ENCODE measurements around the gene PPID. TPM values are rescaled to one million over a fixed set of nuclear protein-coding genes. Genes with fewer than 3 reads are reported as not detected.

Gene PPID
- total and polyA plus RNA-seq, 2 of the 13 experiments (the other 11 are each of a cell fraction or from before 2014, with no cell fraction given): 15.4 to 63.4 TPM

DNA sequence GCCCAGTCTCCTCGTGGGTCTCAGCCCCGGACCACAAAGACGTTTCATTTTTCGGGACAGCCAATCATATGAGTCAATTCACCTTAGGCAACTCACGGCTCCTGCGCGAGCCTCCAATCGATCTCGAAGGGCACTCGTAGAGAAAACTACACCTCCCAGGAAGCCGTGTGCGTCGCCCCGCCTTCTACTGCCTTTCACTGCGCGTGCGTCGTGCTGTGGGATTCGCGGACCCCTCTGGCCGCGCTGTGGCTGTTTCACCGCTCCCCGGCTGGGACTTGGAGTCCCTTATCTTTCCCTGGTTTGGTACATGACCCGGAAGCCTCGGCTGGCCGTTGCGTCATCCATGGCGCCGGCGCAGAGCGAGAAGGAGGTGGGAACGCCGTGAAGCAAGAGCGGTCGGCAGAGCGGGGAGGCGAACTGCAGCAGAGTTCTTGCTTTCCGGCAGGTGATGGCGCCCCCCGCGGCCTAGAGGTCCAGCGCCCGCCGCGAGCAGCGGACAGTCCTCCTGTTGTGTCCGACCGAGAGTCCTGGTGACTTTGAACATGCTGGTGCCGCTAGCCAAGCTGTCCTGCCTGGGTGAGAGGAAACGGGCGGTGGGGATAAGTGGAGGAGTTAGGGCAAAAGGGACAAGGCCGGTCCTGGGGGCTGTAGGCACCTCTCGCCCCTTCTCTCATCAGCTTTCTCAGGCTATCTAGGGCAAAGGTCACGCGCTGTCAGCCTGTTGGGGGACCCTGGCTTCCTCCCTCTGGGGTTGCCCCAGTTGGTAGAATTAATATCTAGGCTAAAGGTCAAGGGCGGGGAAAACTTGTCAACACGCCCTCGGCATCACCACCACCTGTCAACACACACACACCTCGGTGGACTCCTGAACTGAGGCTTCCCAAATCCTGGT lies 51.0 kb downstream of the PPID start, which contains the start of gene ETFDH (continued):
- no peak for TF ChIP-seq ZBTB7A (CRISPR knock-in tag; IDR thresholded peaks at IDR 0.05)
- TF ChIP-seq ZNF891 (CRISPR knock-in tag; IDR thresholded peaks at IDR 0.05): peak; percentile 80
- TF ChIP-seq SNAI1 (CRISPR knock-in tag; IDR thresholded peaks at IDR 0.05; ENCODE audit: borderline replicate concordance): peak; percentile 68; the same call in 1 of the 2 replicates

DNA sequence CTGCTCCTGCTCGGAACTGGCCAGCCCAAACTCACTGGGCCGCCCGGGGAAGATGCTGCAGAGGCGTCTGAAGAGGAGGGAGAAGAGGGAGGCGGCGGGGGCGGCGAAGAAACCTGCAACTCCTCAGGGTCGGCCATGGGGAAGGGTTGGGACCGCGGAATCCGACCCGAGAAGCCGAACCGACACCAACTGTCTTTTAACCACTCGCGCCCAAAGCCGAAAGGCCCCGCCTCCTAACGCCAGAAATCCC lies 51.6 kb downstream of the PPID start, which contains the start of gene C4orf46:
C4orf46 (minus strand) TSS at position 223 of the 250 bp plus-strand sequence; CDS start at position 137, 86 bp downstream.
- ATAC-seq: no peak
- Histone ChIP-seq H3K9ac (ENCODE audit: insufficient read depth, low read depth, low read length) (peak within 1 kb of the TSS; percentile 70), H3K4me3 (replicated peaks in 1 of 3; ENCODE audit: insufficient read depth in 1 of 3, low read depth in 2 of 3, low read length in 3 of 3) (peak within 1 kb of the TSS; percentile 80 to 90 (median 83)), H3K4me1 (ENCODE audit: insufficient read depth, low read length) (peaks cover 28% of the 10 kb centered on the region), H3K79me2 (ENCODE audit: insufficient read depth, low read length) (peaks cover 26% of the 10 kb centered on the region), H2AFZ (ENCODE audit: low read length) (peak within 1 kb of the TSS; percentile 32), H3K9me3 (ENCODE audit: low read length) (no peaks in the 10 kb centered on the region), H3K27ac (ENCODE audit: extremely low read length, insufficient read depth, low read length) (peak within 1 kb of the TSS; percentile 90), H3K4me2 (ENCODE audit: low read depth, low read length) (peak within 1 kb of the TSS; percentile 86), H3K27me3 (ENCODE audit: control insufficient read depth in 1 of 2, insufficient read depth in 2 of 2, low read length in 2 of 2) (no peaks in the 10 kb centered on the region), H4K20me1 (ENCODE audit: insufficient read depth, low read length) (no peaks in the 10 kb centered on the region), H3K36me3 (replicated peaks in 1 of 2; ENCODE audit: control insufficient read depth in 1 of 2, insufficient read depth in 2 of 2, low read length in 2 of 2) (no peaks in the 10 kb centered on the region)
- BruUV-seq (replicated peaks): no TSS peak
- in situ Hi-C loops (cut with HindIII; ENCODE audit: extremely low pct_ligation_motif_present, low pct_unique_long_range_greater_than_20kb) (no loop called here), intact Hi-C loops (cut with micrococcal nuclease; ENCODE audit: unreplicated experiment) (loop anchor here (2.0 to 5.0 kb wide), 2 partner anchors 97 to 176 kb away; partner anchors contain the start of gene FNIP2)
- POLR2A ChIA-PET: no interaction called here
- DNase-seq (ENCODE audit: low spot score): no peak
- FAIRE-seq: no peak
- CTCF ChIA-PET (ENCODE audit: low intra/inter-chr PET ratio, low total read pairs): no interaction called here
- WGBS (ENCODE audit: low lambda C conversion rate): 10% methylated on average over 4 of the region's 20 CpGs
- TF ChIP-seq ZC3H13 (CRISPR knock-in tag; IDR thresholded peaks at IDR 0.05) (no peak), ZNF343 (CRISPR knock-in tag; IDR thresholded peaks at IDR 0.05) (peak; percentile 54; the same call in 1 of the 2 replicates), GLI4 (CRISPR knock-in tag; IDR thresholded peaks at IDR 0.05; ENCODE audit: borderline replicate concordance) (no peak), ZBTB42 (CRISPR knock-in tag; IDR thresholded peaks at IDR 0.05) (no peak), ZNF660 (CRISPR knock-in tag; IDR thresholded peaks at IDR 0.05; ENCODE audit: borderline replicate concordance, low read depth) (no peak), ZNF772 (CRISPR knock-in tag; IDR thresholded peaks at IDR 0.05) (0 out of 2 replicates have a peak, but pooled peaks have one; percentile 40), ELF3 (CRISPR knock-in tag; IDR thresholded peaks at IDR 0.05) (no peak), HOXD1 (CRISPR knock-in tag; IDR thresholded peaks at IDR 0.05) (no peak; the same call in 1 of the 2 replicates), ETV6 (CRISPR knock-in tag; conservative IDR thresholded peaks at IDR 0.05) (no peak), RARG (CRISPR knock-in tag; IDR thresholded peaks at IDR 0.05; ENCODE audit: low read depth) (no peak), HNF4A (CRISPR knock-in tag; IDR thresholded peaks at IDR 0.05) (no peak), SPEN (CRISPR knock-in tag; IDR thresholded peaks at IDR 0.05; ENCODE audit: low read depth) (no peak), ZNF274 (CRISPR knock-in tag; IDR thresholded peaks at IDR 0.05) (no peak), BRD4 (CRISPR knock-in tag; IDR thresholded peaks at IDR 0.05) (no peak), ZNF629 (CRISPR knock-in tag; conservative IDR thresholded peaks at IDR 0.05) (no peak; the same call in 1 of the 2 replicates), ZNF232 (CRISPR knock-in tag; IDR thresholded peaks at IDR 0.05; ENCODE audit: borderline replicate concordance) (no peak)
- TF ChIP-seq, protein P1, sequence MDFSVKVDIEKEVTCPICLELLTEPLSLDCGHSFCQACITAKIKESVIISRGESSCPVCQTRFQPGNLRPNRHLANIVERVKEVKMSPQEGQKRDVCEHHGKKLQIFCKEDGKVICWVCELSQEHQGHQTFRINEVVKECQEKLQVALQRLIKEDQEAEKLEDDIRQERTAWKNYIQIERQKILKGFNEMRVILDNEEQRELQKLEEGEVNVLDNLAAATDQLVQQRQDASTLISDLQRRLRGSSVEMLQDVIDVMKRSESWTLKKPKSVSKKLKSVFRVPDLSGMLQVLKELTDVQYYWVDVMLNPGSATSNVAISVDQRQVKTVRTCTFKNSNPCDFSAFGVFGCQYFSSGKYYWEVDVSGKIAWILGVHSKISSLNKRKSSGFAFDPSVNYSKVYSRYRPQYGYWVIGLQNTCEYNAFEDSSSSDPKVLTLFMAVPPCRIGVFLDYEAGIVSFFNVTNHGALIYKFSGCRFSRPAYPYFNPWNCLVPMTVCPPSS (IDR thresholded peaks at IDR 0.05): no peak
- TF ChIP-seq, protein P2, sequence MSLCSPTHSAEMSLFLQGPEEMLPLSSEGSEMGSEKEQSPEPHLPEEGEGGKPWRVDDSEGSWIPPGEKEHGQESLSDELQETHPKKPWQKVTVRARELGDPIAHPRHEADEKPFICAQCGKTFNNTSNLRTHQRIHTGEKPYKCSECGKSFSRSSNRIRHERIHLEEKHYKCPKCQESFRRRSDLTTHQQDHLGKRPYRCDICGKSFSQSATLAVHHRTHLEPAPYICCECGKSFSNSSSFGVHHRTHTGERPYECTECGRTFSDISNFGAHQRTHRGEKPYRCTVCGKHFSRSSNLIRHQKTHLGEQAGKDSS (CRISPR knock-in tag; IDR thresholded peaks at IDR 0.05; ENCODE audit: borderline replicate concordance, low read depth): no peak
- TF ChIP-seq, protein P3, sequence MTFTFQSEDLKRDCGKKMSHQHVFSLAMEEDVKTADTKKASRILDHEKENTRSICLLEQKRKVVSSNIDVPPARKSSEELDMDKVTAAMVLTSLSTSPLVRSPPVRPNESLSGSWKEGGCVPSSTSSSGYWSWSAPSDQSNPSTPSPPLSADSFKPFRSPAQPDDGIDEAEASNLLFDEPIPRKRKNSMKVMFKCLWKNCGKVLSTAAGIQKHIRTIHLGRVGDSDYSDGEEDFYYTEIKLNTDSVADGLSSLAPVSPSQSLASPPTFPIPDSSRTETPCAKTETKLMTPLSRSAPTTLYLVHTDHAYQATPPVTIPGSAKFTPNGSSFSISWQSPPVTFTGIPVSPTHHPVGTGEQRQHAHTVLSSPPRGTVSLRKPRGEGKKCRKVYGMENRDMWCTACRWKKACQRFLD (CRISPR knock-in tag; IDR thresholded peaks at IDR 0.05; ENCODE audit: borderline replicate concordance): 0 out of 2 replicates have a peak, but pooled peaks have one; percentile 60

Measured in HepG2 (cell line).